RWPE1 (cell line): ENCODE results near the gene TRMO.

Source experiments
- CTCF ChIA-PET: fragments of 350-600 bp; sonication (Branson Sonifier 250); formaldehyde crosslinking; extraction: SDS; loops from one replicate; lab custom pipeline; 2021; lab: Yijun Ruan, JAX
- POLR2A ChIA-PET: fragments of 400-600 bp; formaldehyde crosslinking; extraction: SDS; loops from one replicate; lab custom pipeline; 2020; ENCODE audit warnings: antibody characterized with exemption; ENCODE audit not compliant: low non-redundant PET; lab: Yijun Ruan, JAX
- DNase-seq: peaks from one replicate; pipeline ENCODE4 v3.0.0; 2012; ENCODE audit warnings: low spot score
- H3K27ac ChIP-seq: fragments of 450-650 bp; 2 replicates; pipeline ENCODE4 v1.5.1; 2017
- CTCF ChIP-seq: fragments of 450-650 bp; conservative IDR thresholded peaks from 2 replicates; pipeline ENCODE4 v1.5.1; 2017; ENCODE audit warnings: low read depth, mild to moderate bottlenecking

TRMO gene

GRCh38 chr9:97940233-97940632 is 17.9 kb upstream of the TRMO start:
- no peak for TF ChIP-seq CTCF
- POLR2A ChIA-PET, result no interaction called here
- DNase-seq, result no peak
- no peak overlapping the region for H3K27ac ChIP-seq
- CTCF ChIA-PET, result no interaction called here

GRCh38 chr9:97938081-97938644 is 15.9 kb upstream of the TRMO start, which contains the start of gene HEMGN:
Gene HEMGN, minus strand, starts transcription at chr9:97938172. Its CDS starts 36 bp downstream, at chr9:97938136.
- ChIA-PET CTCF (interaction anchor here (0.5 kb wide), 1 partner anchor 26 kb away, joined by 3 read pairs; no protein-coding TSS in a partner anchor), POLR2A (no interaction called here)
- DNase-seq, result no peak
- no peak for TF ChIP-seq CTCF
- H3K27ac ChIP-seq, result no peak within 1 kb of the TSS

- TF ChIP-seq CTCF, result no peak
- POLR2A ChIA-PET, result no interaction called here
- H3K27ac ChIP-seq, result no peak overlapping the region
- no peak for DNase-seq
- CTCF ChIA-PET, result interaction anchor here (1.5 kb wide), 1 partner anchor 14 kb away, joined by 7 read pairs; no protein-coding TSS in a partner anchor
Measured at GRCh38 chr9:97936998-97937397, 14.7 kb upstream of the TRMO start.

- CTCF ChIA-PET, result interaction anchor here (0.7 to 0.9 kb wide), 2 partner anchors 11 to 37 kb away, joined by 3 read pairs; no protein-coding TSS in a partner anchor
- no peak for DNase-seq
- POLR2A ChIA-PET, result no interaction called here
- TF ChIP-seq CTCF, result no peak
- no peak overlapping the region for H3K27ac ChIP-seq
Measured at GRCh38 chr9:97935276-97935675, 13.0 kb upstream of the TRMO start.

GRCh38 chr9:97934321-97935115 is 12.2 kb upstream of the TRMO start:
- TF ChIP-seq CTCF, result no peak
- DNase-seq, result no peak
- POLR2A ChIA-PET, result no interaction called here
- CTCF ChIA-PET, result interaction anchor here (0.7 to 0.9 kb wide), 3 partner anchors 10 to 37 kb away, joined by 3 read pairs; no protein-coding TSS in a partner anchor
- no peak overlapping the region for H3K27ac ChIP-seq

- H3K27ac ChIP-seq, result no peak overlapping the region
- TF ChIP-seq CTCF, result no peak
- ChIA-PET POLR2A (no interaction called here), CTCF (interaction anchor here (0.5 to 0.8 kb wide), 2 partner anchors 9 to 455 kb away, joined by 3 read pairs; no protein-coding TSS in a partner anchor)
- DNase-seq, result no peak
Measured at GRCh38 chr9:97933297-97933998, 11.1 kb upstream of the TRMO start.
